ENCODE results near the gene MAGOHB.

GRCh38 chr12:10613349-10614055 is at the start of gene MAGOHB:
- peak in 2 of 5 experiments; percentile 40 to 55 for TF ChIP-seq CTCF (IDR thresholded peaks at IDR 0.05)
- peak; percentile 94 to 97 for TF ChIP-seq EP300 (IDR thresholded peaks at IDR 0.05)
- peak; percentile 64 to 77 for TF ChIP-seq POLR2A (IDR thresholded peaks at IDR 0.05)
